Loucy (cell line): ENCODE measurements around the gene FKBP1B.
"Not testable (repeated sequence)": the region's sequence is repeated elsewhere in the genome, so short reads cannot be mapped to it uniquely, and the experiment has no call there.

Experiments used
- H2AFZ ChIP-seq: fragments of 200-600 bp; sonication (generic); 2 replicates; pipeline ENCODE4 v1.6.0; 2016; ENCODE audit warnings: antibody characterized with exemption, mild to moderate bottlenecking, low read length, moderate library complexity
- H3F3A ChIP-seq: fragments of 200-600 bp; 2 replicates; pipeline ENCODE4 v1.6.0; 2016; ENCODE audit warnings: antibody characterized with exemption, low read depth, mild to moderate bottlenecking
- H3K27me3 ChIP-seq: fragments of 200-600 bp; sonication (generic); 2 replicates; pipeline ENCODE4 v1.6.1; 2014; ENCODE audit warnings: low read length, mild to moderate bottlenecking; ENCODE audit not compliant: insufficient read depth, poor library complexity, severe bottlenecking
- H3K36me3 ChIP-seq: fragments of 200-600 bp; sonication (generic); 2 replicates; pipeline ENCODE4 v1.6.1; 2016; ENCODE audit warnings: low read length; ENCODE audit not compliant: insufficient read depth
- H3K4me1 ChIP-seq: fragments of 200-600 bp; sonication (generic); 2 replicates; pipeline ENCODE4 v1.5.1; 2014; ENCODE audit warnings: low read length, mild to moderate bottlenecking; ENCODE audit not compliant: insufficient read depth, poor library complexity, severe bottlenecking
- H3K4me2 ChIP-seq: fragments of 200-600 bp; sonication (generic); 2 replicates; pipeline ENCODE4 v1.6.0; 2014; ENCODE audit warnings: antibody characterized with exemption, low read length, low read depth, mild to moderate bottlenecking; ENCODE audit not compliant: poor library complexity, severe bottlenecking
- H3K4me3 ChIP-seq: fragments of 200-600 bp; sonication (generic); 2 replicates; pipeline ENCODE4 v1.5.1; 2014; ENCODE audit warnings: low read length, mild to moderate bottlenecking, mixed read lengths; ENCODE audit not compliant: poor library complexity, severe bottlenecking
- H3K79me2 ChIP-seq: fragments of 200-600 bp; sonication (generic); 2 replicates; pipeline ENCODE4 v1.6.1; 2014; ENCODE audit warnings: low read length; ENCODE audit not compliant: insufficient read depth
- H3K9ac ChIP-seq: fragments of 200-600 bp; sonication (generic); 2 replicates; pipeline ENCODE4 v1.6.0; 2014; ENCODE audit warnings: mild to moderate bottlenecking, low read depth, low read length, moderate library complexity; ENCODE audit not compliant: poor library complexity, severe bottlenecking
- H3K9me2 ChIP-seq: fragments of 200-600 bp; sonication (generic); replicated peaks from 2 replicates; pipeline ENCODE4 v1.6.1; 2016; ENCODE audit warnings: low read depth, low read length, mixed read lengths
- H3K9me3 ChIP-seq: fragments of 200-600 bp; sonication (generic); 2 replicates; pipeline ENCODE4 v1.6.1; 2014; ENCODE audit warnings: mild to moderate bottlenecking, antibody characterized with exemption, low read length, low read depth; ENCODE audit not compliant: insufficient read depth
- H4K20me1 ChIP-seq: fragments of 200-600 bp; sonication (generic); 2 replicates; pipeline ENCODE4 v1.6.0; 2014; ENCODE audit warnings: antibody characterized with exemption, low read length, mild to moderate bottlenecking; ENCODE audit not compliant: insufficient read depth, poor library complexity, severe bottlenecking
- CTCF ChIP-seq: fragments of 200-600 bp; sonication (generic); conservative IDR thresholded peaks from 2 replicates; pipeline ENCODE4 v1.5.1; 2014; ENCODE audit warnings: mild to moderate bottlenecking, antibody characterized with exemption, low read length
- EZH2phosphoT487 ChIP-seq: fragments of 200-600 bp; IDR thresholded peaks from 2 replicates; pipeline ENCODE4 v1.6.1; 2018; ENCODE audit warnings: antibody characterized with exemption, mild to moderate bottlenecking, moderate library complexity, borderline replicate concordance

The FKBP1B gene

GRCh38 chr2:24026233-24026632 is 23.3 kb upstream of the FKBP1B start:
- Histone ChIP-seq H3F3A (no peaks in the 10 kb centered on the region), H3K4me3 (no peak overlapping the region), H3K4me2 (no peak overlapping the region), H3K27me3 (no peaks in the 10 kb centered on the region), H4K20me1 (no peaks in the 10 kb centered on the region), H3K9me2 (no peaks in the 10 kb centered on the region), H3K9me3 (no peaks in the 10 kb centered on the region), H3K9ac (no peak overlapping the region), H2AFZ (no peak overlapping the region), H3K36me3 (peaks cover 33% of the 10 kb centered on the region; the same call in 1 of the 2 replicates), H3K4me1 (no peaks in the 10 kb centered on the region), H3K79me2 (no peaks in the 10 kb centered on the region)
- no peak for TF ChIP-seq EZH2phosphoT487
- no peak for TF ChIP-seq CTCF

- peaks cover 15% of the 10 kb centered on the region; the same call in 1 of the 2 replicates for H3K36me3 ChIP-seq
- no peaks in the 10 kb centered on the region for H3F3A ChIP-seq
- no peaks in the 10 kb centered on the region for H4K20me1 ChIP-seq
- H3K9me3 ChIP-seq = no peaks in the 10 kb centered on the region
- no peak for TF ChIP-seq EZH2phosphoT487
- no peak for TF ChIP-seq CTCF
- no peak overlapping the region for H3K4me2 ChIP-seq
- H3K79me2 ChIP-seq = 0 out of 2 replicates have a peak, but pooled peaks cover 3% of the 10 kb centered on the region
- no peak overlapping the region for H3K4me3 ChIP-seq
- H3K9ac ChIP-seq = no peak overlapping the region
- no peak overlapping the region for H2AFZ ChIP-seq
- H3K27me3 ChIP-seq = no peaks in the 10 kb centered on the region
- no peaks in the 10 kb centered on the region for H3K4me1 ChIP-seq
- H3K9me2 ChIP-seq = no peaks in the 10 kb centered on the region
Observed at GRCh38 chr2:24038786-24039499, 10.6 kb upstream of the FKBP1B start.

- no peak for TF ChIP-seq CTCF
- TF ChIP-seq EZH2phosphoT487 = no peak
- Histone ChIP-seq H3K4me1 (peaks cover under 1% of the 10 kb centered on the region), H3K9me3 (no peaks in the 10 kb centered on the region), H3K4me3 (no peak overlapping the region), H2AFZ (no peak overlapping the region), H3K79me2 (peaks cover 9% of the 10 kb centered on the region; the same call in 1 of the 2 replicates), H3K4me2 (no peak overlapping the region), H3K9ac (no peak overlapping the region), H3F3A (no peaks in the 10 kb centered on the region), H3K27me3 (no peaks in the 10 kb centered on the region), H3K9me2 (no peaks in the 10 kb centered on the region), H3K36me3 (peaks cover 15% of the 10 kb centered on the region; the same call in 1 of the 2 replicates), H4K20me1 (no peaks in the 10 kb centered on the region)
Observed at GRCh38 chr2:24040511-24040910, 9.0 kb upstream of the FKBP1B start.

- H3K4me1 ChIP-seq = peaks cover 15% of the 10 kb centered on the region
- H3K4me2 ChIP-seq, H3K9me3 ChIP-seq, H3K9ac ChIP-seq, H2AFZ ChIP-seq, H3K27me3 ChIP-seq, H3F3A ChIP-seq, H3K9me2 ChIP-seq, H3K4me3 ChIP-seq, H4K20me1 ChIP-seq: not testable (repeated sequence)
- H3K36me3 ChIP-seq = peaks cover 14% of the 10 kb centered on the region; the same call in 1 of the 2 replicates
- peaks cover 19% of the 10 kb centered on the region for H3K79me2 ChIP-seq
Observed at GRCh38 chr2:24043133-24043532, 6.4 kb upstream of the FKBP1B start.
